GM11168 (cell line): ENCODE results near the gene GBA3.

Experiments used
- in situ Hi-C: fragments of 300-500 bp; cut with MboI; formaldehyde crosslinking; loops from one replicate; pipeline ENCODE4 v1.12.0; 2022; ENCODE audit warnings: low sequenced_read_pairs; ENCODE audit not compliant: unreplicated experiment

GBA3 gene

DNA sequence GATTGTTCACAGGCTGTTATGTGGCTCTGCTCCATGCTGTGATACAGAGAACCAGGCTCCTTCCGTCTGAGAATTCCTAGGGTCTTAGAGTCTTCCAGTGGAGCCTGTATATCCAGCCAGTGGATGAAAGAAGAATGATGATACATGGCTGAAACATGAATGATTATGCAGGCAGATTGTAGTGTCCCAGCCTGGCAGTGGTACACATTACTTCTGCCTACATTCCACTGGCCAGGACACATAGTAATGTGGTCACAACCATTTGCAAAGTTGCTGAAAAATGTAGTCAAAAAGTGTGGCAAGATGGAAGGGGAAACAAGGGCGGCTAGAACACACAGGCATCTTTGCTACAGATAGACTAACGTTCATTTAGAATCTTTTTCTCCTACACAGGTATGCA is 4.5 kb upstream of the GBA3 start:
- in situ Hi-C loops = loop anchor here (25.0 kb wide), 1 partner anchor 901 kb away; no protein-coding TSS in a partner anchor

GRCh38 chr4:22689428-22689827 is 3.3 kb upstream of the GBA3 start:
- in situ Hi-C loops = loop anchor here (25.0 kb wide), 1 partner anchor 902 kb away; no protein-coding TSS in a partner anchor

DNA sequence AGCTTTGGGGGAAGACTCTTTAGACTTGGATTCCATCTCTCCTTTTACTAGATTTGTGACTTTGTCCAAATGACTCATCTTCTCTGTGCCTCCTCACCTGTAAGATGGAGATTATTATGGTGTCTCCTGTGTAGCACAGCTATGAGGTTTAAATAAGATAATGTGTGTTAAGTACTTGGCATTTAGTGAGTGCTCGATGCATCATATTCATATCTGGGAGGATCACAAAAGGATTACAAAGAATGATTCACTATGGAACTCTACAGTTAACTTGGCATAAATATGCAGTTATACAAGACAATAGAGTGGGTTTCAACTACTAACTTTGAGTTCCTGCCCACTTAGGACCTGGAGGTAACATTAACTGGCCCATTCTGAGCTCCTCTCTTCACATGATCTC is 2.3 kb downstream of the GBA3 start:
- in situ Hi-C loops = loop anchor here (10.0 to 25.0 kb wide), 2 partner anchors 280 to 908 kb away; no protein-coding TSS in a partner anchor

GRCh38 chr4:22695917-22696316 is 3.2 kb downstream of the GBA3 start:
- in situ Hi-C loops = loop anchor here (10.0 to 25.0 kb wide), 2 partner anchors 281 to 909 kb away; no protein-coding TSS in a partner anchor

DNA sequence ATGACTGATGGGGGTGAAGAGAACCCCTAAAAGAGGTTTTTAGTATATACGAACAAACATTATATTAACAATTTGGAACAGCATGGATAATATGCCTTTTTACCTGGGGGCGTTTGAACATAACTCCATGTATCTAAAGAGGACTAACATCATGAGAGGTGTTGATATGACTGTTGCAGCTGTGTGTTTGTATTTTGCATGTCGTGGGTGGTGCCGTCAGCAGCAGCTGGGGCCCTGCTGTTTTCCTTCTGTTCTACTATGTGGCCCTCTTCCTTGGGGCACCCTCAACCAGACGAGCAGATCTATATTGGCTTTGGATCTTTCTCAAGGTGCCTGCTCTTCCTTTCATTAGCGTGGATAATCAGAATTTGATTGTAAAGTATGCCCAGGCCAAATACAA is 11.2 kb downstream of the GBA3 start:
- in situ Hi-C loops = no loop called here

DNA sequence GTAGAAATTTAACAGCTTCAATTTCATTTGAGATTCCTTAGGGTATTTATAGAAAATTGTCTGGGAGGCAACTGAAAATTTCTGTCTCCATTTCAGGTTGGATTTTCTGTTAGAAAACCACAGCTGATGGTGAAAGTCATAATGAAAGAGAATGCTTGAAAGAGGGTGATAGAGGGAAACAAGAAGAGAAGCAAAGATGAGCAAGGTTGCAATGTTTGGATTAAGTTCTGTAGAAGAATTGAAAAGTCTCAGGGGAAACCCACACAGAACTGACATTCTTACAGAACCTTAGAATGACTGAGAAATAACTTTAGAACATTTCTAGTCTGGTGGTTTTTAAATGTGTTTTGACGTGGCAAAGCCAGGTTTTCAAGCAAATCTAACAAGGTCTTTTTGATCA is 14.7 kb downstream of the GBA3 start:
- in situ Hi-C loops = no loop called here

DNA sequence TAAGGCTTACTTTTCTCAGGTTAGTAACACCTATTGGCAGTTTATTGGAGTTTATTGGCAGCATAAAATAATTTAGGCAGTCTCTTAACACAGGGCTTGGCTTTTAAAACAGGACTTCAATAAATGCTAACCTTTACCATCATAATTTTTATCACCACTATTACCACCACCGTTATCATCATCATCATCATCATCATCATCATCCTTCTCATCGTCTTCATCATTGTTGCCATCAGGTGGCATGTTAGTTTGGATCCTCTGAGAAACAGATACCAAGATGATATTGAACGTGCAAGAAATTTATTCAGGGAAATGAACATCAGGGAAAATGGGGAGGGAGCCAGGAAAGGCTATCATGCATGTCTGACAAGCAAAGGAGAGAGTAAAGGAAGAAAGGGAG is 16.2 kb downstream of the GBA3 start:
- in situ Hi-C loops = no loop called here

GRCh38 chr4:22712105-22712504 is 19.4 kb downstream of the GBA3 start:
- in situ Hi-C loops = no loop called here

- in situ Hi-C loops = no loop called here
These were observed 19.8 kb downstream of the GBA3 start for GRCh38 chr4:22712529-22712928.

DNA sequence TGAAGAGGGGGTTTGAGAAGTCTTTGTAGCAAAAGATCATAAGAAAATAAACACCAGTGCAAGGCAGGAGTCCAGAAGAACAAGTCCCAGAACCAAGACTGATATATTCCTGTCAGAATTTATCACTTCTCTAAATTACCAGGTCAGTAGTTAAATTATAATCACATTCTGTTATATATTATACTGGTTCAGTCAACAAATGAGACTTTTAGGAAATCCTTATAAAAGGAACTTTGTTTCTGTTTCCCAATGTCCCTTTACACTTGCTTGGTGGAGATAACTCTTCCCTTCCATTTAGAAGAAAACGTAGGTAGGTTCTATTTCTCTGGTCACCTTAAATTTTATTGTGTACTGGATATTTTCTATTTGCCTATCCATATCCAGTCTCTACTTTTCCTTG is 21.1 kb downstream of the GBA3 start:
- in situ Hi-C loops = no loop called here

DNA sequence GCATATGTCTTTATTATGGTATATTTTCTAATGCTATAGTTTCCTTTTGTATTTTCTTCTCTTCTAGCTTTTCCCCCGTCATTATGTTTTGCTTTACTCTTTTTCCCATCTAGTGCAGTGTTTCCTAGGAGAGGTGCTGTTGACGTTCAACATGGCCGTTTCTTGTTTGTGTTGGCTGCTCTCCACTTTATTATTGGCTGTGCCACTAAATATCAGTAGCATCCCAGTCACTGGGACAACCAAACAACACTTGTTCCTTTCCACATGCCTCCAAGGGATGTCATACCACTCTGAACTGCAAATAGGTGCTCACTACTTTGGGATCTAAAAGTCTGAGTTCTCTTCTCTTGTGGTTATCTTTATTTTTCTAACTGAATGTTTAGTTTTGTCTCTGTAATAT is 26.5 kb downstream of the GBA3 start:
- in situ Hi-C loops = no loop called here

DNA sequence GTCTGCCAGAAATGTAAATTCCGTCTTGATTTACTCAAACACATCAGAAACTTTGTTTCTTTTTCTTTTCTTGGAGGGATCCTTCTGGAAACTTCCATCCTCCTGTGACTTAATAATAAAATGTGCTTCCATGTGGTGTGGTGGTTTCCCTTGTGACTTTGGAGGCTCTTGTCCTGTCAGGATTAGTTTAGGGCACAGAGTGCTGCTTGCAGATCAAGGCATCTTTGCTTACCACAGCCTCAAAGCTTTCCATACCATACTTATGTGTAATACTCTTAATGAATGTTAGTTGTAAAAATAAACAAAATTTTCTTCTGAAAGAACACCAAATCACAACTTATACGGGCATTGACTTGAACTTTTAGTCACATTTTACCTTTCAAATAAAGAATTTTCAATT is 27.4 kb downstream of the GBA3 start:
- in situ Hi-C loops = no loop called here

- in situ Hi-C loops = no loop called here
These were observed 28.5 kb downstream of the GBA3 start for GRCh38 chr4:22721204-22721603.

DNA sequence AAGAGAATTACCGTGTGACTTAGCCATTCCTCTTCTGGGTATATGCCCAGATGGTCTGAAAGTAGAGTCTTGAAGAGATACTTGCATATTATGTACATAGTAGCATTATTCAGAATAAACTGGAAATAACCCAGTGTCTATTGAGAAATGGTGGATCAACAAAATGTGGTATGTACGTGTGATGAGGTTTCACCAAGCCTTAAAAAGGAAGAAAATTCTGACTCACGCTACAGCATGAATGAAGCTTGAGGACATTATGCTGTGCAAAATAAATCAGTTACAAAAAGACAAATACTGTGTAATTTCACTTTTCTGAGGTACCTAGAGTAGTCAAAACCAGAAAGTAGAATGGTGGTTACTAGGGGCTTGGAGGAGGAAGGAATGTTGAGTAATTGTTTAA is 37.3 kb downstream of the GBA3 start:
- in situ Hi-C loops = no loop called here

- in situ Hi-C loops = no loop called here
These were observed 41.1 kb downstream of the GBA3 start for GRCh38 chr4:22733816-22734215.

- in situ Hi-C loops = no loop called here
These were observed 44.2 kb downstream of the GBA3 start for GRCh38 chr4:22736912-22737311.

DNA sequence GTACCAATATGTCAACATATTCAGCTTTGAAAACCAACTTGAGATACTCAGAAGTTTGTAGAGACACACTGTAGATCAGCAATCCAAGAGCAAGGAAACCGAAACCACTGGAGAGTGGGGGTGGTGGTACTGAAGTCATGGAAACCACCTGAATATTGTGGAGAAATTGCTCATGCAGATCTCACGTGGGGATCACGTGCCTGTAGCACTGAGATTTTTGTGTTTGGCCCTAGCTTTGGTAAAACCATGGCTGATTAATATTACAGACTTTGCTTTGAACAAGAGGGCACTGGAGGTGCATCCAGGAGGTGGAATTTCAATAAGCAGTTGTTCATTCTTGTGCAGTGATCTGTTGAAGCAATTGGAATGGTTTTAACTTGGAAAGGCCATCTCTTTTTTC is 47.2 kb downstream of the GBA3 start:
- in situ Hi-C loops = no loop called here

DNA sequence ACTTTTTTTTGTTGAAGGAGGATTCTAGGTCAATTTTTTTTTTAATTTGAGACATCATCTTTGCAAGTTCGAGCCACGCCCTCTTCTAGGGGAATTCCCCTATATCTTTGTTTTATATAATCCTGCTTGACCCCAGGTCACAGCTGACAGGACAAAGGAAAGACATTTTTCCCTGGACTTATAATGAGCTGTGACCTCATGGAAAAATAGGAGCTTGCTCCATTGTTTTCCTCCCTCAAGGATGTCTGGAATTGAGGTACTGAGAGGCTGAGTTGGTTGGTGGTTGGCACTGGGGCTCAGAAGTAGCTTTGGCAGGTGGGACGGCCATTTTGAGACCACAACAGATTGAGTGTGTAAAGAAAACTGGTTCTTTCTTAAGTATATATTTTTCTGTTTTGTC is 49.0 kb downstream of the GBA3 start:
- in situ Hi-C loops = no loop called here

DNA sequence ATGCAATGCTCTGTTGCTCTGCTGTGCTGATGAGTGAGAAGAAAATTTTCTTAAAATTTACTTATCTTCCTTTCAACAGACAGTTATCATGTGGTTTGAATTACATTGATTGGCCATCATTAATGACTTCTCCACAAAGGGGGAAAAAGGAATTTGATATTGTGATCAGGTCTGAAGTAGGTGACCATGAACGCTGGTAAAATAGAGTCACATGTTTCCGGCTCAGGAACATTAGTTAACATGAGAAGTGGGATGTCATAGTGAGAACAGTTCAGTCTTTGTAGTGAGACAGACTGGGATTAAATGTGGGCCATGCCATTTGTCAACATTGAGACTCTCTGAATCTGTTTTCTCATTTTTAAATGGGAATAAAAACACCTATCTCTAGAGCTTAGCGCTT is 50.6 kb downstream of the GBA3 start:
- in situ Hi-C loops = no loop called here

DNA sequence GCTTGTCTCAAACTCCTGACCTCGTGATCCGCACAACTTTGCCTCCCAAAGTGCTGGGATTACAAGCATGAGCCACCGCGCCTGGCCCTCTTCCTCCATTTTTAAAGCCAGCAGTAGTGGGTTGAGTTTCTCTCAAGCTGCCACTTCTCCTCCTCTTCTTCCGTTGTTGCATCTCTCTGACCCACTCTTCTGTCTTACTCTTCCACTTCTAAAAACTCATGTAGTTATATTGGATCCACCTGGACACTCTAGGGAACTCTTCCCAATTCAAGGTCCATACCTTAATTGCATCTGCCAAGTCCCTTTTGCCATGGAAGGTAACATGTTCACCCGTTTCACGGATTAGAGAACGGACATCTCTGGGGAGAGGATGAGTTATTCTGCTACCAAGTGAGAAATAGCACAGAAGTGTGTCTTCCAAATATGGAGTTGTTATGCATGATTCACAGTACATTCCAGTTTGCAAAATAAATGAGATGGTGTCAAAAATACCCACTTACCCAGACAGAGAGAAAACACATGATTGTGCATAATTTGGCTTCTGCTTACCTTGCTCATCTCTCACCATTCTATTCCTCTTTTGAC is 51.8 kb downstream of the GBA3 start:
- in situ Hi-C loops = no loop called here

GRCh38 chr4:22745234-22745633 is 52.5 kb downstream of the GBA3 start:
- in situ Hi-C loops = no loop called here

GRCh38 chr4:22754116-22754515 is 61.4 kb downstream of the GBA3 start:
- in situ Hi-C loops = no loop called here

DNA sequence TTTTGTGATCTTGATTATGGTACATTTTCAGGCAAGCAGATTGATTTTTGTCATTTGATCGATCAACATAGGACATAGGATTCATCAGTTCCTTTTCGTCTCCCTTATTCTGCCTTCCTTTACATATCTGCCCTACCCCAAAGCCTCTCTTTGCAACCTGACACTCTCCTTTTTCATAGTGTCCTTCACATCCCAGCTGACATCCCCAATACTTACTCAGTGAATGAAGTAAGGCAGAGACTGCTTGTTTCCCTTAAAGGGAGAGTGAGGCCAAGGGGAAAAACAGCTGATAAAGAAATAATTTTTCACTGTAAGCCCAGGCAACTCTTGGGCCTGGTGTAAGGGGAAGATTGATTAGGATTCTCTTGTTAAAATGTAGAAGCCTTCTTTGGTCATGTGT is 69.8 kb downstream of the GBA3 start:
- in situ Hi-C loops = no loop called here
